Panc1 (cell line): Measurements from ENCODE around the gene KRT6A. TPM values are rescaled to one million over a fixed set of nuclear protein-coding genes. Genes with fewer than 3 reads are reported as not detected.

ENCODE experiments used
- ATAC-seq: fragments of 200-7000 bp; cut with Tn5 transposase; 2 replicates; pipeline ENCODE4 v1.9.1; 2020; ENCODE audit warnings: mild to moderate bottlenecking, moderate library complexity
- BruUV-seq: library from RNA; stranded (reverse); fragments of 400-500 nt; replicated peaks from 2 replicates; lab custom pipeline; 2021; lab: Mats Ljungman, UMichigan
- CTCF ChIA-PET: fragments of 300-600 bp; sonication (Branson Sonifier 250); formaldehyde crosslinking; loops from one replicate; lab custom pipeline; 2022; ENCODE audit warnings: antibody characterized with exemption; lab: Charles Lee
- POLR2A ChIA-PET: fragments of 300-600 bp; sonication (Branson Sonifier 250); formaldehyde crosslinking; loops from one replicate; lab custom pipeline; 2022; ENCODE audit warnings: antibody characterized with exemption; lab: Charles Lee
- DNase-seq: peaks from one replicate; pipeline ENCODE4 v3.0.0-alpha.2; 2010; ENCODE audit warnings: low read depth, low spot score
- H3K27ac ChIP-seq: 2 replicates; pipeline ENCODE4 v1.5.1; 2011; ENCODE audit warnings: mild to moderate bottlenecking, low read length, inconsistent platforms
- H3K27me3 ChIP-seq: fragments of 200-500 bp; sonication (Bioruptor generic); 2 replicates; pipeline ENCODE4 v1.6.0; 2014; ENCODE audit warnings: low read length, inconsistent platforms; ENCODE audit not compliant: control insufficient read depth, insufficient read depth
- H3K36me3 ChIP-seq: fragments of 200-500 bp; sonication (Bioruptor generic); 2 replicates; pipeline ENCODE4 v1.5.1; 2014; ENCODE audit warnings: inconsistent platforms, mild to moderate bottlenecking, low read length, moderate library complexity; ENCODE audit not compliant: control insufficient read depth, insufficient read depth
- H3K4me1 ChIP-seq: 2 replicates; pipeline ENCODE4 v1.5.1; 2011; ENCODE audit warnings: inconsistent platforms, mild to moderate bottlenecking, low read length, moderate library complexity; ENCODE audit not compliant: control insufficient read depth, insufficient read depth
- H3K4me3 ChIP-seq, 2 experiments: 2 replicates each; pipeline ENCODE4 v1.5.1; 2011 to 2012; ENCODE audit warnings: low read depth in 2 of 2, low read length in 2 of 2, mild to moderate bottlenecking in 2 of 2, inconsistent platforms in 1 of 2, moderate library complexity in 1 of 2
- H3K9me3 ChIP-seq: fragments of 200-500 bp; sonication (Bioruptor generic); 2 replicates; pipeline ENCODE4 v1.5.1; 2014; ENCODE audit warnings: low read depth, mild to moderate bottlenecking, inconsistent platforms, low read length, moderate library complexity; ENCODE audit not compliant: control insufficient read depth, insufficient read depth
- POLR2AphosphoS5 ChIP-seq: IDR thresholded peaks from 2 replicates; pipeline ENCODE4 v1.6.1; 2012; ENCODE audit warnings: mild to moderate bottlenecking, low read depth, low read length, moderate library complexity
- SIN3A ChIP-seq: IDR thresholded peaks from 2 replicates; pipeline ENCODE4 v1.6.1; 2012; ENCODE audit warnings: low read depth, mild to moderate bottlenecking, low read length, moderate library complexity, borderline replicate concordance; ENCODE audit not compliant: insufficient read depth
- TCF7L2 ChIP-seq: IDR thresholded peaks from 2 replicates; pipeline ENCODE4 v1.6.1; 2011; ENCODE audit warnings: mild to moderate bottlenecking, low read depth, low read length, inconsistent platforms
- in situ Hi-C: cut with HindIII; loops from 2 replicates; pipeline ENCODE4 v1.10.0; 2016; ENCODE audit warnings: low sequenced_read_pairs, low pct_unique_long_range_greater_than_20kb
- intact Hi-C: fragments of 100-400 bp; cut with micrococcal nuclease; formaldehyde crosslinking; loops from one replicate; pipeline ENCODE4 v1.10.0; 2022; ENCODE audit not compliant: unreplicated experiment
- total RNA-seq: library from RNA; stranded (reverse); gene quantifications from one replicate; pipeline ENCODE4 v1.2.1, GENCODE V29; 2021; ENCODE audit not compliant: unreplicated experiment
- TF ChIP-seq, protein P1 (sequence below): fragments of 450-650 bp; IDR thresholded peaks from 2 replicates; pipeline ENCODE4 v1.5.1; 2017; ENCODE audit warnings: mild to moderate bottlenecking
- TF ChIP-seq, protein P2 (sequence below), 2 experiments: IDR thresholded peaks; 2 replicates each; pipeline ENCODE4 v1.6.1; 2011 to 2012; ENCODE audit warnings: low read depth in 2 of 2, control low read depth in 1 of 2, low read length in 1 of 2, mild to moderate bottlenecking in 1 of 2, moderate library complexity in 1 of 2; ENCODE audit not compliant: insufficient read depth in 1 of 2

The KRT6A gene
- total RNA-seq, 1 experiment from 2014 or later: not detected

DNA sequence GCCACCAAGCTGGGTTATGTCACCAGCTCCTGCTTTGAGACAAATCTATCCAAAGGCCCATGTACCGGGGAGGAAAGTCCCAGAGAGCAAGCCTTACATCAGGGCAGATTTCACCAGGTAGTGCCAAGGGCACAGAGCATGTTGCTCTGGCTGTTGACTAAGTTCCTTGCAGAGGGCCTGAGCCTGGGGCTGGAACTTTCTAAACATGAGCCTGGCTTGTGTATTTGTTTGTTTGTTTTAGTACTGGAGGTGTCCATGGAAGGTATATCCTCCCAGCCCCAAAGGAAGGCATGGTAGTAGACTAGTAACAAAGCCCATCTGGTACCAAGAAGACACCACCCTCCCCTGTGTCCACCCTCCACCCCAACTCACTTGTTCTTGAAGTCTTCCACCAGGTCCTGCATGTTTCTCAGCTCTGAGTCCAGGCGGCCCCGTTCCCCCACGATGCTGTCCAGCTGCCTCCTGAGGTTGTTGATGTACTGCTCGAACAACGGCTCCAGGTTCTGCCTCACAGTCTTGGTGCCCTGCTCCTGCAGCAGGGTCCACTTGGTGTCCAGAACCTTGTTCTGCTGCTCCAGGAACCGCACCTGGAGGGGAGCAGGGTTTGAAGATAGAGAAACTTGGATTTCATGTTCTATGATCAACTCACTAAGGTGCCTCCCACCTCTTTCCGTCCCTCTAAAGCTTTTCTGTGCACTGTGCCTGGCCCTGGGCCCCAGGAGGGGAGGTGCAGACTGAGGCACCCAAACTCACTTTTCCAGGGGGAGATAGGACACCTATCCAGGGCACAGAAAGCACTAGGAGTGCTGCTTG, 25.7 kb upstream of the KRT6A start:
- ChIA-PET POLR2A (no interaction called here), CTCF (no interaction called here)
- no TSS peak for BruUV-seq
- intact Hi-C loops: no loop called here
- no peaks in the 10 kb centered on the region for H3K9me3 ChIP-seq
- in situ Hi-C loops: no loop called here
- H3K27me3 ChIP-seq: no peaks in the 10 kb centered on the region
- ATAC-seq (no peak), DNase-seq (no peak)
- TF ChIP-seq TCF7L2 (no peak), SIN3A (no peak), POLR2AphosphoS5 (no peak)
- TF ChIP-seq, protein P1, sequence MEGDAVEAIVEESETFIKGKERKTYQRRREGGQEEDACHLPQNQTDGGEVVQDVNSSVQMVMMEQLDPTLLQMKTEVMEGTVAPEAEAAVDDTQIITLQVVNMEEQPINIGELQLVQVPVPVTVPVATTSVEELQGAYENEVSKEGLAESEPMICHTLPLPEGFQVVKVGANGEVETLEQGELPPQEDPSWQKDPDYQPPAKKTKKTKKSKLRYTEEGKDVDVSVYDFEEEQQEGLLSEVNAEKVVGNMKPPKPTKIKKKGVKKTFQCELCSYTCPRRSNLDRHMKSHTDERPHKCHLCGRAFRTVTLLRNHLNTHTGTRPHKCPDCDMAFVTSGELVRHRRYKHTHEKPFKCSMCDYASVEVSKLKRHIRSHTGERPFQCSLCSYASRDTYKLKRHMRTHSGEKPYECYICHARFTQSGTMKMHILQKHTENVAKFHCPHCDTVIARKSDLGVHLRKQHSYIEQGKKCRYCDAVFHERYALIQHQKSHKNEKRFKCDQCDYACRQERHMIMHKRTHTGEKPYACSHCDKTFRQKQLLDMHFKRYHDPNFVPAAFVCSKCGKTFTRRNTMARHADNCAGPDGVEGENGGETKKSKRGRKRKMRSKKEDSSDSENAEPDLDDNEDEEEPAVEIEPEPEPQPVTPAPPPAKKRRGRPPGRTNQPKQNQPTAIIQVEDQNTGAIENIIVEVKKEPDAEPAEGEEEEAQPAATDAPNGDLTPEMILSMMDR: no peak
- TF ChIP-seq, protein P2, sequence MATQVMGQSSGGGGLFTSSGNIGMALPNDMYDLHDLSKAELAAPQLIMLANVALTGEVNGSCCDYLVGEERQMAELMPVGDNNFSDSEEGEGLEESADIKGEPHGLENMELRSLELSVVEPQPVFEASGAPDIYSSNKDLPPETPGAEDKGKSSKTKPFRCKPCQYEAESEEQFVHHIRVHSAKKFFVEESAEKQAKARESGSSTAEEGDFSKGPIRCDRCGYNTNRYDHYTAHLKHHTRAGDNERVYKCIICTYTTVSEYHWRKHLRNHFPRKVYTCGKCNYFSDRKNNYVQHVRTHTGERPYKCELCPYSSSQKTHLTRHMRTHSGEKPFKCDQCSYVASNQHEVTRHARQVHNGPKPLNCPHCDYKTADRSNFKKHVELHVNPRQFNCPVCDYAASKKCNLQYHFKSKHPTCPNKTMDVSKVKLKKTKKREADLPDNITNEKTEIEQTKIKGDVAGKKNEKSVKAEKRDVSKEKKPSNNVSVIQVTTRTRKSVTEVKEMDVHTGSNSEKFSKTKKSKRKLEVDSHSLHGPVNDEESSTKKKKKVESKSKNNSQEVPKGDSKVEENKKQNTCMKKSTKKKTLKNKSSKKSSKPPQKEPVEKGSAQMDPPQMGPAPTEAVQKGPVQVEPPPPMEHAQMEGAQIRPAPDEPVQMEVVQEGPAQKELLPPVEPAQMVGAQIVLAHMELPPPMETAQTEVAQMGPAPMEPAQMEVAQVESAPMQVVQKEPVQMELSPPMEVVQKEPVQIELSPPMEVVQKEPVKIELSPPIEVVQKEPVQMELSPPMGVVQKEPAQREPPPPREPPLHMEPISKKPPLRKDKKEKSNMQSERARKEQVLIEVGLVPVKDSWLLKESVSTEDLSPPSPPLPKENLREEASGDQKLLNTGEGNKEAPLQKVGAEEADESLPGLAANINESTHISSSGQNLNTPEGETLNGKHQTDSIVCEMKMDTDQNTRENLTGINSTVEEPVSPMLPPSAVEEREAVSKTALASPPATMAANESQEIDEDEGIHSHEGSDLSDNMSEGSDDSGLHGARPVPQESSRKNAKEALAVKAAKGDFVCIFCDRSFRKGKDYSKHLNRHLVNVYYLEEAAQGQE (IDR thresholded peaks at IDR 0.05; ENCODE audit: insufficient read depth in 1 of 2, low read depth in 2 of 2, low read length in 1 of 2): no peak
- H3K27ac ChIP-seq: no peak overlapping the region
- no peak overlapping the region for H3K4me3 ChIP-seq
- peaks cover 8% of the 10 kb centered on the region; the same call in 1 of the 2 replicates for H3K4me1 ChIP-seq
- H3K36me3 ChIP-seq: no peaks in the 10 kb centered on the region

DNA sequence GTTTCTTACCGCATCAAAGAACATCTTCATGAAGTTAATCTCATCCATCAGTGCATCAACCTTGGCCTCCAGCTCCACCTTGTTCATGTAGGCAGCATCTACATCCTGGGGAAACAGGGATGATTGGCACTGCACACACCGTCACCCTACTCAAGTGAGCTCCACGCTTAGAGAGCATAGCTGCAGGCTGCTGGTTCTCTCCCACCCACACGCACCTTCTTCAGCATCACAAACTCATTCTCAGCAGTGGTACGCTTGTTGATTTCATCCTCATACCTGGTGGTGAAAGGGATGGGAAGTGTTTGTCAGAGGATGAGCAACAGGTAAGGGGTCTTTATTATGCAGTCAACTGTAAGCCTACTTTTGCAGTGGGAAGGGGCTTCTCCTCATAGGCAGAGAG, 24.8 kb upstream of the KRT6A start:
- Histone ChIP-seq H3K27me3 (no peaks in the 10 kb centered on the region), H3K4me1 (peaks cover 8% of the 10 kb centered on the region; the same call in 1 of the 2 replicates), H3K9me3 (no peaks in the 10 kb centered on the region), H3K27ac (no peak overlapping the region), H3K36me3 (no peaks in the 10 kb centered on the region), H3K4me3 (no peak overlapping the region)
- ChIA-PET POLR2A (no interaction called here), CTCF (no interaction called here)
- intact Hi-C loops (no loop called here), in situ Hi-C loops (no loop called here)
- ATAC-seq (no peak), DNase-seq (no peak)
- TF ChIP-seq, protein P1: no peak
- no peak for TF ChIP-seq TCF7L2
- TF ChIP-seq SIN3A: no peak
- TF ChIP-seq, protein P2 (IDR thresholded peaks at IDR 0.05; ENCODE audit: insufficient read depth in 1 of 2, low read depth in 2 of 2, low read length in 1 of 2): no peak
- TF ChIP-seq POLR2AphosphoS5: no peak
- no TSS peak for BruUV-seq
